Measurements from ENCODE around the gene DNMT3A. TPM values are rescaled to one million over a fixed set of nuclear protein-coding genes. Genes with fewer than 3 reads are reported as not detected.

DNMT3A gene
- total RNA-seq, 4 donors from 2014 or later: 5.9 to 14.1 (median 8.0) TPM

DNA sequence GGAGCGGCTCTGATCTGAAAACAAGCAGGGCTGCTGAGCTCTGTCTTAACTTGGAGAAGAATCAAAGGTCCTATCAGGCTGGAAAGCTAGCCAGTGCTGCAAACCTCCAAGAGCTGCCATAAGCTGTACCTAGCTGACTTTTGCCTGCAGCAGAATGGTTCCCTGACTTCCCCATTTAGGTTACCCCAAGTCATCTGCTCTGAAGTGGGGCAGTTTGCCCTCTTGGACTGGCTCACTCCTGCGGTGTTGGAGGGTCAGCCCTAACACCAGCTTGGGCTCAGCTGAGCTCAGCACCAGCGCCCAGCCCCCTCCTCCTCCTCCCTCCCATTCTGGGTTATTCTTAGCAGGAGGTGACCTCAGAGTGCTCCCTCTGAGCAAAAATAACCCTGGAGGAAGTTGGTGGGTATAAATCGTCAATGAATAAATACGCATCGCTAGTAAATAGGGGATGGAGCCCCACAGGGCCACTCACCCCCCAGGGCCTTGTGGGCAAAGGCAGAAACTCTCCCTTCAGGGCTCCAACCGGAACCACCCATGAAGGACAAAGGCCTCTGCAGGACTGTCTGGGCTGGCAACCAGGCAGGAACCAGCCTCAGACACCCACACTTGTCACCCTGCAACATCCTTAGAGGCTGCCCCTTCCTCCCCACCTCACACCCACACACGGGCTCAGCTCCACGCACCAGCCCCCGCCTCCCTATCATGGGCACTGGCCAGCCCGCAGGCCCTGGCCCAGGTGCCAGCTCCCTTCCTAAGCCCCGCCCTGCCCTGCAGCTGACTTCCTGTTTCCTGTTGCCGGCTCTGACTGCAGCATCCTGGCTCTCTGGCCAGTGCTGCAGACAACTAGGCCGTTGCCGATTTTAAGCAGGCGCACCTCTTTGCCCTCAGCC lies 46.9 kb downstream of the DNMT3A start:
- no peaks in the 10 kb centered on the region for H3K27me3 ChIP-seq
- DNase-seq (peak; percentile 65 to 84), ATAC-seq (peak; percentile 91 to 93)
- H3K4me3 ChIP-seq: peak overlapping the region; percentile 38 to 55 (median 43)
- in situ Hi-C loops (cut with MboI; ENCODE audit: low sequenced_read_pairs in 4 of 4): no loop called here
- peak overlapping the region; percentile 83 to 98 (median 96) for H3K27ac ChIP-seq
- peaks cover 0 to 5% of the 10 kb centered on the region in 2 donors for H3K36me3 ChIP-seq
- intact Hi-C loops (cut with DNase I; ENCODE audit: low total_unique reads): no loop called here
- peaks cover 55 to 62% of the 10 kb centered on the region in 2 donors for H3K4me1 ChIP-seq
- H3K9me3 ChIP-seq: no peaks in the 10 kb centered on the region
- TF ChIP-seq POLR2A (IDR thresholded peaks at IDR 0.05): peak; percentile 48 to 55
- TF ChIP-seq CTCF (IDR thresholded peaks at IDR 0.05 in 4 of 5, conservative IDR thresholded peaks at IDR 0.05 in 1 of 5): peak in 1 of 5 experiments; percentile 10

DNA sequence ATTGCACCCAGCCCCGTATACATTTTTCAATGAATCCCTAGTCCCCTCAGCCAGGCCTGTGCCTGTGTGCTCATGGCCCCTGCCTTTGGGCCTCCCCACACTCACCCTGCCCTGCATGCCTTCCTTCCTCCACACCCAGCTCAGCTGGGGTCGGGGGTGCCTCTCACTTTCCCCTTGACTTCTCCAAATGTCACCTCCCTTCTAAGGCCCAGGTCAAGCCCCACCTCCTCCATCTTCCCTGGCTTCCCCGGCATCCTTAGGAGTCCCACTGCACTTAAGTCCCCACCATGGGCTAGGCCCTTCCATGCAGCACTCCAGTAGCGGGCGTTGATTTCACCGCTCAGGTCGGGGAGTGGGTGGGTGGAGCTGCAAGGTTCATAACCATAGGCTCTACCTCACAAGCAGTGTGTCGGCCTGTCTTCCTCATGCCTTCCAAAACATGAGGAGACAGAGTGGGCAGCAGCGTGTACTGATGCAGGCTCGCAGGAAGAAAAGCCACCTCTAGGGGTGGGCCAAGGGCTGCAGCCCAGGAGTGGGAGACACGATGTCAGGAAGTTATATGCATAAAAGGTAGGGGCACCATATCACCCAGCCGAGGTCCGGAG lies 47.7 kb downstream of the DNMT3A start:
- in situ Hi-C loops (cut with MboI; ENCODE audit: low sequenced_read_pairs in 4 of 4): no loop called here
- Histone ChIP-seq H3K27ac (peak overlapping the region; percentile 83 to 98 (median 96)), H3K27me3 (no peaks in the 10 kb centered on the region), H3K4me3 (peak overlapping the region in 2 of 4 donors; percentile 41 to 55), H3K4me1 (peaks cover 55 to 66% of the 10 kb centered on the region in 2 donors), H3K9me3 (no peaks in the 10 kb centered on the region), H3K36me3 (no peaks in the 10 kb centered on the region)
- ATAC-seq (no peak), DNase-seq (no peak)
- TF ChIP-seq CTCF (IDR thresholded peaks at IDR 0.05 in 4 of 5, conservative IDR thresholded peaks at IDR 0.05 in 1 of 5) (no peak), POLR2A (IDR thresholded peaks at IDR 0.05) (no peak)
- intact Hi-C loops (cut with DNase I; ENCODE audit: low total_unique reads): no loop called here

DNA sequence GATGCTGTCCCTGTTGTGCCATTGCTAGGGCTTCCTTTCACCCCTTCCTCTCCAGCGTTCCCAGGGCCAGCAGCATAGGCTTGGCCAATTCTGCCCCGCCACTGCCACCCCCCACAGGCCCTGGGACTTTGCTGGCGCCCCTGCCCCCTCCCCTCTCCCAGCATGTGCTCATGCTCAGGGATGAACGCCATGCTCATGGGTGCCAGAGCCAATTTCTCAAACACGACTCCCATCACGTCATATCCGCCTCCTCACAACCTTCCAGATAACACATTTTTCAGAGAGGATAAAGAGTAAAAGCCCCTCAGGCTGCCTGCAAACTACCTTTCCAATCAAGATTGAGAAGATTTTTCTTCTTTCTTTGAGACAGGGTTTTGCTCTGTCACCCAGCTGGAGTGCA lies 48.6 kb downstream of the DNMT3A start:
- ATAC-seq: no peak
- TF ChIP-seq CTCF (IDR thresholded peaks at IDR 0.05 in 4 of 5, conservative IDR thresholded peaks at IDR 0.05 in 1 of 5) (no peak), POLR2A (IDR thresholded peaks at IDR 0.05) (no peak)
- Histone ChIP-seq H3K4me3 (no peak overlapping the region), H3K27ac (peak overlapping the region; percentile 83 to 98 (median 96)), H3K27me3 (no peaks in the 10 kb centered on the region), H3K9me3 (no peaks in the 10 kb centered on the region), H3K36me3 (no peaks in the 10 kb centered on the region), H3K4me1 (peaks cover 55 to 71% of the 10 kb centered on the region in 2 donors)
- no peak for DNase-seq
- intact Hi-C loops (cut with DNase I; ENCODE audit: low total_unique reads): no loop called here
- in situ Hi-C loops (cut with MboI; ENCODE audit: low sequenced_read_pairs in 4 of 4): no loop called here

GRCh38 chr2:25292408-25292807 lies 49.3 kb downstream of the DNMT3A start:
- in situ Hi-C loops (cut with MboI; ENCODE audit: low sequenced_read_pairs in 4 of 4) (no loop called here), intact Hi-C loops (cut with DNase I; ENCODE audit: low total_unique reads) (no loop called here)
- Histone ChIP-seq H3K9me3 (no peaks in the 10 kb centered on the region), H3K4me1 (peaks cover 52 to 71% of the 10 kb centered on the region in 2 donors), H3K36me3 (no peaks in the 10 kb centered on the region), H3K27me3 (no peaks in the 10 kb centered on the region), H3K4me3 (no peak overlapping the region), H3K27ac (peak overlapping the region; percentile 21 to 98 (median 96))
- ATAC-seq (no peak), DNase-seq (no peak)
- TF ChIP-seq POLR2A (IDR thresholded peaks at IDR 0.05): no peak
- TF ChIP-seq CTCF (IDR thresholded peaks at IDR 0.05 in 4 of 5, conservative IDR thresholded peaks at IDR 0.05 in 1 of 5): no peak
